ENCODE measurements around the gene TMEM253. TPM values are rescaled to one million over a fixed set of nuclear protein-coding genes. Genes with fewer than 3 reads are reported as not detected.

TMEM253 gene
- total RNA-seq, 1 experiment from 2014 or later, result not detected

GRCh38 chr14:21071225-21072030, 29.4 kb upstream of the TMEM253 start:
- H3K4me1 ChIP-seq (ENCODE audit: insufficient read depth, low read length), result peaks cover 6% of the 10 kb centered on the region; the same call in 1 of the 2 replicates
- ChIA-PET CTCF (interaction anchor here (0.7 kb wide), 1 partner anchor 21 kb away, joined by 3 read pairs; no protein-coding TSS in a partner anchor), POLR2A (ENCODE audit: unreplicated experiment) (interaction anchor here (0.6 kb wide), 1 partner anchor 15 kb away, joined by 11 read pairs; no protein-coding TSS in a partner anchor)
- peaks cover 44% of the 10 kb centered on the region for H3K27me3 ChIP-seq (ENCODE audit: low read length)
- H3K9me2 ChIP-seq (replicated peaks; ENCODE audit: low read length), result no peaks in the 10 kb centered on the region
- H3K36me3 ChIP-seq (ENCODE audit: low read depth, low read length), result no peaks in the 10 kb centered on the region
- peak overlapping the region; percentile 72 for H3K4me3 ChIP-seq (ENCODE audit: low read length)
- intact Hi-C loops (cut with micrococcal nuclease), result no loop called here
- TF ChIP-seq CTCF (conservative IDR thresholded peaks at IDR 0.05; ENCODE audit: low read depth, low read length), result no peak
- TF ChIP-seq EZH2phosphoT487 (IDR thresholded peaks at IDR 0.05; ENCODE audit: borderline replicate concordance, low read length), result no peak
- no peak for TF ChIP-seq EZH2 (IDR thresholded peaks at IDR 0.05; ENCODE audit: low read length, unreplicated experiment)
- H3K9ac ChIP-seq (ENCODE audit: low read length), result no peak overlapping the region
- H3F3A ChIP-seq (ENCODE audit: low read length, unreplicated experiment), result no peaks in the 10 kb centered on the region
- ATAC-seq, result peak; percentile 5
- no peaks in the 10 kb centered on the region for H4K20me1 ChIP-seq (ENCODE audit: low read length)
- BruUV-seq (replicated peaks), result no TSS peak
- no peaks in the 10 kb centered on the region for H3K79me2 ChIP-seq (ENCODE audit: low read length)
- H3K9me3 ChIP-seq (ENCODE audit: low read length), result no peaks in the 10 kb centered on the region
- DNase-seq, result peak; percentile 11
- H2AFZ ChIP-seq (ENCODE audit: low read length), result peak overlapping the region; percentile 41; the same call in 1 of the 2 replicates
- H3K4me2 ChIP-seq (ENCODE audit: low read length), result peak overlapping the region; percentile 93
- no peak overlapping the region for H3K27ac ChIP-seq (ENCODE audit: low read length)

GRCh38 chr14:21072031-21072473, 28.8 kb upstream of the TMEM253 start:
- Histone ChIP-seq H3K4me2 (ENCODE audit: low read length) (peak overlapping the region; percentile 93; the same call in 1 of the 2 replicates), H3K4me1 (ENCODE audit: insufficient read depth, low read length) (peaks cover 6% of the 10 kb centered on the region; the same call in 1 of the 2 replicates), H3F3A (ENCODE audit: low read length, unreplicated experiment) (no peaks in the 10 kb centered on the region), H4K20me1 (ENCODE audit: low read length) (no peaks in the 10 kb centered on the region), H3K27ac (ENCODE audit: low read length) (no peak overlapping the region), H3K9ac (ENCODE audit: low read length) (no peak overlapping the region), H3K9me3 (ENCODE audit: low read length) (no peaks in the 10 kb centered on the region), H3K79me2 (ENCODE audit: low read length) (no peaks in the 10 kb centered on the region), H3K4me3 (ENCODE audit: low read length) (0 out of 2 replicates have a peak overlapping the region, but pooled peaks have one; percentile 72), H3K36me3 (ENCODE audit: low read depth, low read length) (no peaks in the 10 kb centered on the region), H3K27me3 (ENCODE audit: low read length) (peaks cover 43% of the 10 kb centered on the region), H3K9me2 (replicated peaks; ENCODE audit: low read length) (no peaks in the 10 kb centered on the region), H2AFZ (ENCODE audit: low read length) (no peak overlapping the region)
- BruUV-seq (replicated peaks), result no TSS peak
- TF ChIP-seq CTCF (conservative IDR thresholded peaks at IDR 0.05; ENCODE audit: low read depth, low read length) (no peak), EZH2 (IDR thresholded peaks at IDR 0.05; ENCODE audit: low read length, unreplicated experiment) (no peak), EZH2phosphoT487 (IDR thresholded peaks at IDR 0.05; ENCODE audit: borderline replicate concordance, low read length) (no peak)
- CTCF ChIA-PET, result interaction anchor here (0.7 kb wide), 1 partner anchor 20 kb away, joined by 3 read pairs; no protein-coding TSS in a partner anchor
- intact Hi-C loops (cut with micrococcal nuclease), result no loop called here
- POLR2A ChIA-PET (ENCODE audit: unreplicated experiment), result interaction anchor here (0.6 kb wide), 1 partner anchor 14 kb away, joined by 11 read pairs; no protein-coding TSS in a partner anchor
- ATAC-seq, result no peak
- no peak for DNase-seq

Measured in PC-3 (cell line).